Activated CD8-positive, alpha-beta T cell treated with anti-CD3 and anti-CD28 coated beads for 36 hours (primary cell): Measurements from ENCODE around the gene C2CD4A. TPM values are rescaled to one million over a fixed set of nuclear protein-coding genes. Genes with fewer than 3 reads are reported as not detected.
A peak's percentile ranks its signal among the peaks of the same experiment; 100 is the strongest.

Experiments
- ATAC-seq: fragments of 200-7000 bp; cut with Tn5 transposase; one replicate; pipeline ENCODE4 v1.10.0; 2021; ENCODE audit warnings: mild to moderate bottlenecking, moderate library complexity
- CTCF ChIA-PET: fragments of 350-600 bp; sonication (Branson Sonifier 250); formaldehyde crosslinking; loops from one replicate; lab custom pipeline; 2021; ENCODE audit warnings: antibody characterized with exemption; lab: Charles Lee
- POLR2A ChIA-PET: fragments of 350-600 bp; sonication (Branson Sonifier 250); formaldehyde crosslinking; loops from one replicate; lab custom pipeline; 2021; ENCODE audit warnings: antibody characterized with exemption; lab: Charles Lee
- DNase-seq: peaks from one replicate; pipeline ENCODE4 v3.0.0-alpha.2; 2020
- H3K27ac Mint-ChIP-seq: one replicate; pipeline ENCODE4 v1.8.0; 2021; ENCODE audit warnings: mild to moderate bottlenecking, mixed read lengths
- H3K27me3 Mint-ChIP-seq: one replicate; pipeline ENCODE4 v1.8.0; 2021; ENCODE audit warnings: mixed read lengths
- H3K36me3 Mint-ChIP-seq: one replicate; pipeline ENCODE4 v1.8.0; 2021; ENCODE audit warnings: low read depth, mixed read lengths
- H3K4me1 Mint-ChIP-seq: one replicate; pipeline ENCODE4 v1.8.0; 2021; ENCODE audit warnings: low read depth, mixed read lengths
- H3K4me3 Mint-ChIP-seq: one replicate; pipeline ENCODE4 v1.8.0; 2021; ENCODE audit warnings: mild to moderate bottlenecking, moderate library complexity, mixed read lengths
- H3K9me3 Mint-ChIP-seq: one replicate; pipeline ENCODE4 v1.8.0; 2021; ENCODE audit warnings: mixed read lengths
- intact Hi-C: fragments of 100-400 bp; cut with micrococcal nuclease; formaldehyde crosslinking; loops from one replicate; pipeline ENCODE4 v1.10.0; 2022
- total RNA-seq, 2 experiments: library from RNA; stranded (reverse); gene quantifications; one replicate each; pipeline ENCODE4 v1.2.3, GENCODE V29; 2021
- TF ChIP-seq, protein P1 (sequence below): fragments of 200-600 bp; IDR thresholded peaks from one replicate; pipeline ENCODE4 v1.8.0; 2022; ENCODE audit warnings: antibody characterized with exemption, mild to moderate bottlenecking

C2CD4A gene, protein sequence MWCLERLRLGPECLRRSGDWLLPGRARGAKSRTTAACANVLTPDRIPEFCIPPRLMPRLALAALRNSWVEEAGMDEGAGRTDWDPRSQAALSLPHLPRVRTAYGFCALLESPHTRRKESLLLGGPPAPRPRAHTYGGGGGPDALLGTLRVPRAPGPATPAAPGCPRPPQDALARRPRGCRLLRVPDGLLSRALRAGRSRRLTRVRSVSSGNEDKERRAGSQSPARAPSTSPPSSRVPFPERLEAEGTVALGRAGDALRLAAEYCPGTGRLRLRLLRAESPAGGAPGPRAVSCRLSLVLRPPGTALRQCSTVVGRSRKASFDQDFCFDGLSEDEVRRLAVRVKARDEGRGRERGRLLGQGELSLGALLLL
- 1 to 10 TPM in 1 of 2 experiments, under 1 TPM in 1; 0.67 to 1.0 TPM for total RNA-seq

DNA sequence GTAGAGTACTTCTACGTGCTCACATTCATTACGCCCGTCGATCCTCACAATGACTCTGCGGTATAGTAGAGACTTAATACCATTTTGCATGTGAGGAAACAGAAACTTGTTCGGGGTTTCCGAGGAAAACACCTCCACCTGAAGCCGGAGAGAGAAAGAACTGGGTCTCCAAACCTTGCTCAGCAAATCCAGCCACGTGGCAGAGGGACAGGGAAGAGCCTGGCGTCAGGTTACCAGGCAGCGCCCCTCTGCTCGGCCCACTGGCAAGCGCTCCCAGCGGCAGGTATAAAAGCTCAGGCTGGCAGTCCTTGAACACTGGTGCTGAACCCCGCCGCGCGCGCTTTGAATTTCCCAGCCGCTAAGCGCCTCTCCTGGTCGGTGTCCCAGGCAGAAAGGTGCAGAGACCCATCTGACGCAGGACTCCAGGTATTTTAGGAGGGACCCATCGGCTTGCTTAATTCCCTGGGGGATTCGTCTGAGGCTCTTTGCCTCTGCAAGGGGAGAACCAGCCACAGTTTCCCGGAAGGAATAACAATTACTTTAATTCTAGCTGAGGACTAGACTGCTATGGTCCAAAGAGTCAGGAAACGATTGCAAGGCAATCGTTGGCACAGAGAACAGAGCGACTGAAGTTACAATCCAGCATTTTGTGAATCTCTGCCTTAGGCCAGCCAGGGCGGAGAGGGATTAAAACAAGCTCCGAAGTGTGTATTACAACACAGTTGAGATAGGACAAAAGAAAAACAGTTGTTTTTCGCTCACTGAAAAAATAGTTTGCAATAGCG, at the start of gene C2CD4A:
TSS of gene C2CD4A (plus strand) at position 315 of the 785 bp plus-strand sequence. CDS start 637 bp downstream, outside the sequence.
- Mint-ChIP-seq H3K27ac (peak within 1 kb of the TSS; percentile 60), H3K27me3 (peaks cover 23% of the 10 kb centered on the region), H3K36me3 (no peaks in the 10 kb centered on the region), H3K9me3 (no peaks in the 10 kb centered on the region), H3K4me1 (peaks cover 29% of the 10 kb centered on the region), H3K4me3 (peak within 1 kb of the TSS; percentile 72)
- ATAC-seq (peak; percentile 61), DNase-seq (peak; percentile 74)
- ChIA-PET CTCF (interaction anchor here (0.9 kb wide), 4 partner anchors 20 to 95 kb away, joined by 3 to 4 read pairs (median 4); no protein-coding TSS in a partner anchor), POLR2A (interaction anchor here (0.8 kb wide), 1 partner anchor 94 kb away, joined by 3 read pairs; no protein-coding TSS in a partner anchor)
- TF ChIP-seq, protein P1, sequence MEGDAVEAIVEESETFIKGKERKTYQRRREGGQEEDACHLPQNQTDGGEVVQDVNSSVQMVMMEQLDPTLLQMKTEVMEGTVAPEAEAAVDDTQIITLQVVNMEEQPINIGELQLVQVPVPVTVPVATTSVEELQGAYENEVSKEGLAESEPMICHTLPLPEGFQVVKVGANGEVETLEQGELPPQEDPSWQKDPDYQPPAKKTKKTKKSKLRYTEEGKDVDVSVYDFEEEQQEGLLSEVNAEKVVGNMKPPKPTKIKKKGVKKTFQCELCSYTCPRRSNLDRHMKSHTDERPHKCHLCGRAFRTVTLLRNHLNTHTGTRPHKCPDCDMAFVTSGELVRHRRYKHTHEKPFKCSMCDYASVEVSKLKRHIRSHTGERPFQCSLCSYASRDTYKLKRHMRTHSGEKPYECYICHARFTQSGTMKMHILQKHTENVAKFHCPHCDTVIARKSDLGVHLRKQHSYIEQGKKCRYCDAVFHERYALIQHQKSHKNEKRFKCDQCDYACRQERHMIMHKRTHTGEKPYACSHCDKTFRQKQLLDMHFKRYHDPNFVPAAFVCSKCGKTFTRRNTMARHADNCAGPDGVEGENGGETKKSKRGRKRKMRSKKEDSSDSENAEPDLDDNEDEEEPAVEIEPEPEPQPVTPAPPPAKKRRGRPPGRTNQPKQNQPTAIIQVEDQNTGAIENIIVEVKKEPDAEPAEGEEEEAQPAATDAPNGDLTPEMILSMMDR = no peak
- intact Hi-C loops = no loop called here

DNA sequence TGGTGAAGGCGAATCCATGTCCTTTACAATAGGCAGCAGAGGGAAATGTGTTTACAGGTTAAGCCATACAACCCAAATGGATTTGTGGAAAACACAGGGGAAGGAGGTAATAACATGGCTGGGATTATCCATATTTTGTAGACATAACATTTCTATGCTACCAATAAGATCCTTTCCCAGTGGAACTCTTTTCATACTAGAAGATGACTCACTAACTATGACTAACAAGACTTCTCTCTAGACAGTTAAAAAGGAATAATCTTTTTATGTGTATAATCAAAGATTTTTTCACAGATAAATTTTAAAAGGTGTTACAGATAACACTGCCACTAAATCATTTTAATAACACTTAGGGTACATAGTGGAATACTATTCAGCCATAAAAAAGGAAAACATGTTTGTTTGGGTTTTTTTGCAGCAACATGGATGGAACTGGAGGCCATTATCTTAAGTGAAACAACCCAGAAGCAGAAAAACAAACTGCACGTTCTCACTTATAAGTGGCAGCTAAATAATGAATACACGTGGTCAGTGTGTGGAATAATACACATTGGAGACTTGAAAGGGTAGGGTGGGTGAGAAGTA, 46.1 kb upstream of the C2CD4A start:
- H3K36me3 Mint-ChIP-seq = peaks cover 49% of the 10 kb centered on the region
- intact Hi-C loops = no loop called here
- peaks cover 4% of the 10 kb centered on the region for H3K9me3 Mint-ChIP-seq
- H3K4me3 Mint-ChIP-seq = no peak overlapping the region
- DNase-seq = no peak
- no peak for ATAC-seq
- peaks cover 2% of the 10 kb centered on the region for H3K4me1 Mint-ChIP-seq
- ChIA-PET POLR2A (no interaction called here), CTCF (no interaction called here)
- H3K27ac Mint-ChIP-seq = no peak overlapping the region
- H3K27me3 Mint-ChIP-seq = no peaks in the 10 kb centered on the region
- TF ChIP-seq, protein P1 = no peak

DNA sequence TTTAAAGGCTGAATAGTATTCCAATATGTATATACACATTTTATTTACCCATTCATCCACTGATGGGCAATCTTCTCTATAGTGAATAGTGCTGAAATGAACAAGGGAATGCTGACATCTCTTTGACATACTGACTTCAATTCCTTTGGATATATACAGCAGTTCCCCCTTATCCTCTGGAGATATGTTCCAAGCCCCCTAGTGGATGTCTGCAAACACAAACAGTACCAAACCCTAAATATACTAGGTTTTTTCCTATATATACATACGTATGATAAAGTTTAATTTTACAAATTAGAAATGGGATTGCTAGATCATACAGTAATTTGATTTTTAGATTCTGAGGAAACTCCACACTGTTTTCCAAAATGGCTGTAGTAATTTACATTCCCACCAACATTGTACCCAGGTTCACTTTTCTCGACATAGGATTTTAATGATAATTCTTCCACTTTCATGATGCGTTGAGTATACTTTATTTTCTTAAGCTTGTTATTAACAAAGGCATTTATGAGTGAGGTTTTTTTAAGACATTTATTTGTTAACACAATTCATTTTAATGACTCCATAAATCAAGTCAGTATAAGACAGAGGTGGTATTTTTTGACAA, 44.7 kb upstream of the C2CD4A start:
- ChIA-PET POLR2A (no interaction called here), CTCF (interaction anchor here (0.9 to 1.0 kb wide), 2 partner anchors 11 to 45 kb away, joined by 3 to 4 read pairs; no protein-coding TSS in a partner anchor)
- Mint-ChIP-seq H3K9me3 (no peaks in the 10 kb centered on the region), H3K36me3 (peaks cover 46% of the 10 kb centered on the region), H3K4me3 (no peak overlapping the region), H3K4me1 (no peaks in the 10 kb centered on the region), H3K27me3 (no peaks in the 10 kb centered on the region), H3K27ac (no peak overlapping the region)
- DNase-seq = no peak
- intact Hi-C loops = no loop called here
- TF ChIP-seq, protein P1 = peak; percentile 52
- ATAC-seq = no peak

DNA sequence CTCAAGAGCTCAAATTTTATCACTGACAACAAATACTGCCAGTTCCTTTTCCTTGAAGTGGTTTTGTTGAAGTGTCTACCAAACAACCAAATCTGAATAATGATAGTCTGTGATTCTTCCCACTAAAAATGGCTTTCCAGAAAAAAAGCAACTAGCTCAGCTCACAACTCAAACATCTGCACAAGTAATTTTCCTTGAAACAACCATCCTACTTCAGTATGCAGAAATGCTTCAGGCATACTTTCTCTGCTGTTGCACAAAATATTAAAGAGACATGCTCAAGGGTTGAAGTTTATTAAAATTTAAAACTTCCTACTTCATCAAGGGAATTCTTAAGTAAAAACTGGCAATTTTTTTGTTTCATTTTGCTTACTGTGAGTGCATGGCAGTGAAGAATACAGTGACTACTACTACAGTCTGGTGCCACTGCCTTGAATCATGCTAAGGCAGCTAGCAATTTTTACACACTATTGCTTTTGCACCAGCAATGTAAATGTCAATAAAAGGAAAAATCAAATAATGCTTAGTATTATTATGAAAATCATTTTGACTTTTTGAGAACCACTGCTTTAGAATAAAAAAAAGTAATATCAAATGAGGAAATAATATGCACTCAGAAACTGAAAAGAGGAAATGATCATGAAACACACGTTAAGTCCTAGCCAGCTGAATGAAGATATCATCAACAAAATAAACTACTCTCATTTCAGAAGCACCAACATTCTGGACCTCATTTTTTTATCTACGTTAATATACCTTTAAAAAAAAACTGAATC, 40.1 kb upstream of the C2CD4A start:
- ChIA-PET POLR2A (no interaction called here), CTCF (interaction anchor here (0.6 to 1.6 kb wide), 3 partner anchors 10 to 365 kb away, joined by 3 to 4 read pairs (median 3); no protein-coding TSS in a partner anchor)
- Mint-ChIP-seq H3K4me3 (no peak overlapping the region), H3K4me1 (peaks cover 3% of the 10 kb centered on the region), H3K27me3 (no peaks in the 10 kb centered on the region), H3K9me3 (no peaks in the 10 kb centered on the region), H3K36me3 (peaks cover 26% of the 10 kb centered on the region), H3K27ac (no peak overlapping the region)
- ATAC-seq (no peak), DNase-seq (no peak)
- intact Hi-C loops = no loop called here
- TF ChIP-seq, protein P1 = no peak
